Measurements from ENCODE around the gene PLA2G4D. TPM values are rescaled to one million over a fixed set of nuclear protein-coding genes. Genes with fewer than 3 reads are reported as not detected.

The PLA2G4D gene
- polyA plus RNA-seq, 1 of the 3 experiments (the other 2 are of a cell fraction) = not detected

DNA sequence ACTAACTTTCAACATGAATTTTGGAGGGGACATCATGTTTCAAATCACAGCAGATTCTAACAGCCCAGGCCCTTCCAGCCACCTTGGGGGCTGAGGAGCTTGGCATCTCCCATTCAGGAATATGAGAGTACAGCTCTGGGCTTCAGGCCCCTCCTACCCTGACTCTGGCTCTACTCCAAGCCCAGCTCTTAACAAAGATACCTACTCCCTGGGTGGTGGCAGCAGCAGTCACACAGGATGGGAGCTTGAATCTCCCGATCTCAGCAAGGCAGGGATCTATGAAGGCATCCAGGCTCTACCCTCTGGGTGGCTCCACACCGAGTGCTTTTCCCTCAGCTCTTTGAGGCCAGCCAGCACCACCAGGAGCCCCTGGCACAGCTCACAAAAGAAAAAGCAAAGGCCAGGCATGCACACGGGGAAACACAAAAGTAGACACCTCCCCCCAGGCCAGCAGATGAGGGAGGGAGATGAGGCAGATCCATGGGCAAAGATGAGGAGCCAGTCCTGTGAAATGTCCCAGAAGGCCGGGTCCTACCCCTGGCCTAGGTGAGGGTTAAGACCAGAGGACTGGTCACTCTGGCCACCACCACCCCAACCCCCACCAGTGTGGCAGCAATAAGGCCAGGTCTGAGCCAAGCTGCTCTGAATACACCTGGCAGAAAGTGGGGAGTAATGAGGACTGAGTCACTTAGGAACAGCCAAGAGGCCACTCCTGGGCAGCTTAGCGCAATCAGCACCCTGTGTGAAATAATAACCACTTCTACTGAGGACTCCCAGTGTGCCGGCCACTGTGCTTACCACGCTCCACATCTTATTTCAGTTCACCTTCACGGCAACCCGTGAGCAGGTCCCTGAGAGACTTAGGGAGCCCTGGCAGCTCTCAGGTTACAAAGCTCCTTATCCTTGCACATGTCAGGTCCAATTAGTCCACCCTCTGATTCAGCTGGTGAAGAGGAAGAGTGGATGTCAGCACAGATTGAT is 37.8 kb upstream of the PLA2G4D start:
- TF ChIP-seq RAD21 (IDR thresholded peaks at IDR 0.05; ENCODE audit: low read length) (no peak), FOXJ3 (CRISPR knock-in tag; IDR thresholded peaks at IDR 0.05) (no peak), YY1 (IDR thresholded peaks at IDR 0.05; ENCODE audit: low read depth) (no peak), GATA2 (CRISPR knock-in tag; IDR thresholded peaks at IDR 0.05) (no peak), TCF12 (IDR thresholded peaks at IDR 0.05) (no peak), RFX5 (IDR thresholded peaks at IDR 0.05; ENCODE audit: low read length) (no peak), TAF1 (IDR thresholded peaks at IDR 0.05; ENCODE audit: borderline replicate concordance, low read depth, low read length) (no peak), RCOR1 (IDR thresholded peaks at IDR 0.05; ENCODE audit: low read length) (no peak)
- TF ChIP-seq, protein P1, sequence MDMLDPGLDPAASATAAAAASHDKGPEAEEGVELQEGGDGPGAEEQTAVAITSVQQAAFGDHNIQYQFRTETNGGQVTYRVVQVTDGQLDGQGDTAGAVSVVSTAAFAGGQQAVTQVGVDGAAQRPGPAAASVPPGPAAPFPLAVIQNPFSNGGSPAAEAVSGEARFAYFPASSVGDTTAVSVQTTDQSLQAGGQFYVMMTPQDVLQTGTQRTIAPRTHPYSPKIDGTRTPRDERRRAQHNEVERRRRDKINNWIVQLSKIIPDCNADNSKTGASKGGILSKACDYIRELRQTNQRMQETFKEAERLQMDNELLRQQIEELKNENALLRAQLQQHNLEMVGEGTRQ (IDR thresholded peaks at IDR 0.05; ENCODE audit: borderline replicate concordance, low read depth, low read length) = no peak
- TF ChIP-seq, protein P2, sequence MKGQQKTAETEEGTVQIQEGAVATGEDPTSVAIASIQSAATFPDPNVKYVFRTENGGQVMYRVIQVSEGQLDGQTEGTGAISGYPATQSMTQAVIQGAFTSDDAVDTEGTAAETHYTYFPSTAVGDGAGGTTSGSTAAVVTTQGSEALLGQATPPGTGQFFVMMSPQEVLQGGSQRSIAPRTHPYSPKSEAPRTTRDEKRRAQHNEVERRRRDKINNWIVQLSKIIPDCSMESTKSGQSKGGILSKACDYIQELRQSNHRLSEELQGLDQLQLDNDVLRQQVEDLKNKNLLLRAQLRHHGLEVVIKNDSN (IDR thresholded peaks at IDR 0.05; ENCODE audit: borderline replicate concordance, low read depth) = no peak
- no peak for DNase-seq
- WGBS (ENCODE audit: low lambda C conversion rate) = 76% methylated on average over 9 of the region's 9 CpGs

DNA sequence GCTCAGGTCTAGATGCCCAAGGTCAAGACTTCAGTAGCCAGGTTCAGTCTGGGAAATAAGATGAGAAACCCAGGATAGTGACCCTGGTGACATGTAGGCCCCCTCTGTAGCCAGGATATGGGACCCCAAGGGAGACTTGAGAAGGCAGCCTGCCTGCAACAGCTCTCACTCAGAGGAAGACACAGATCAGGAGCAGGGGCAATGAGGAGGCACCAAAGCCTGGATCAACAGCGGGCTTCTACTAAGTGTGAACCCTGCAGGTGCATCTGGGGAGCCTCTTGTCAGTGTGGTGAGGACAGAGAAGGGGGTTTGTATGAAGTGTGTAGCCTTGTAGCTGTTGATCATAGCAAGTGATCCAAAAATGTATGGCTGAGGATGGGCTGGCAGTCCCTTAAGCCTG is 36.6 kb upstream of the PLA2G4D start:
- no peak for DNase-seq
- no peaks in the 10 kb centered on the region for H3F3A ChIP-seq (replicated peaks; ENCODE audit: insufficient read depth)
- H3K9ac ChIP-seq = no peak overlapping the region
- no peaks in the 10 kb centered on the region for H3K79me2 ChIP-seq (ENCODE audit: insufficient read depth)
- no peaks in the 10 kb centered on the region for H3K9me3 ChIP-seq
- H3K27me3 ChIP-seq (ENCODE audit: insufficient read depth) = peaks cover 17% of the 10 kb centered on the region
- H3K4me3 ChIP-seq (ENCODE audit: low read depth in 2 of 2, low read length in 1 of 2) = no peak overlapping the region
- H3K9me2 ChIP-seq = no peaks in the 10 kb centered on the region
- no peaks in the 10 kb centered on the region for H4K20me1 ChIP-seq (ENCODE audit: insufficient read depth)
- peaks cover 0 to 3% of the 10 kb centered on the region in 2 experiments; a peak in 1 of 4 replicates for H3K4me1 ChIP-seq (ENCODE audit: control insufficient read depth in 1 of 2, insufficient read depth in 2 of 2, low read depth in 1 of 2, low read length in 1 of 2)
- H3K36me3 ChIP-seq (replicated peaks in 1 of 2; ENCODE audit: control insufficient read depth in 1 of 2, insufficient read depth in 2 of 2, low read length in 1 of 2) = no peaks in the 10 kb centered on the region
- no peak for TF ChIP-seq RAD21 (IDR thresholded peaks at IDR 0.05; ENCODE audit: low read length)
- TF ChIP-seq RFX5 (IDR thresholded peaks at IDR 0.05; ENCODE audit: low read length) = no peak
- no peak for TF ChIP-seq EP300 (IDR thresholded peaks at IDR 0.05; ENCODE audit: borderline replicate concordance in 1 of 2, low read depth in 1 of 2, low read length in 1 of 2)
- no peak for TF ChIP-seq TAF1 (IDR thresholded peaks at IDR 0.05; ENCODE audit: borderline replicate concordance, low read depth, low read length)
- TF ChIP-seq, protein P2 (IDR thresholded peaks at IDR 0.05; ENCODE audit: borderline replicate concordance, low read depth) = no peak
- TF ChIP-seq TCF12 (IDR thresholded peaks at IDR 0.05) = no peak
- TF ChIP-seq, protein P3, sequence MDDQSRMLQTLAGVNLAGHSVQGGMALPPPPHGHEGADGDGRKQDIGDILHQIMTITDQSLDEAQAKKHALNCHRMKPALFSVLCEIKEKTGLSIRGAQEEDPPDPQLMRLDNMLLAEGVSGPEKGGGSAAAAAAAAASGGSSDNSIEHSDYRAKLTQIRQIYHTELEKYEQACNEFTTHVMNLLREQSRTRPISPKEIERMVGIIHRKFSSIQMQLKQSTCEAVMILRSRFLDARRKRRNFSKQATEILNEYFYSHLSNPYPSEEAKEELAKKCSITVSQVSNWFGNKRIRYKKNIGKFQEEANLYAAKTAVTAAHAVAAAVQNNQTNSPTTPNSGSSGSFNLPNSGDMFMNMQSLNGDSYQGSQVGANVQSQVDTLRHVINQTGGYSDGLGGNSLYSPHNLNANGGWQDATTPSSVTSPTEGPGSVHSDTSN (IDR thresholded peaks at IDR 0.05) = no peak
- TF ChIP-seq, protein P4, sequence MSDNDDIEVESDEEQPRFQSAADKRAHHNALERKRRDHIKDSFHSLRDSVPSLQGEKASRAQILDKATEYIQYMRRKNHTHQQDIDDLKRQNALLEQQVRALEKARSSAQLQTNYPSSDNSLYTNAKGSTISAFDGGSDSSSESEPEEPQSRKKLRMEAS (IDR thresholded peaks at IDR 0.05; ENCODE audit: low read depth) = no peak
- TF ChIP-seq NFIC (IDR thresholded peaks at IDR 0.05; ENCODE audit: borderline replicate concordance) = no peak
- no peak for TF ChIP-seq ELF1 (IDR thresholded peaks at IDR 0.05)
- no peak for TF ChIP-seq GATA2 (CRISPR knock-in tag; IDR thresholded peaks at IDR 0.05)
- TF ChIP-seq FOXJ3 (CRISPR knock-in tag; IDR thresholded peaks at IDR 0.05) = no peak
- no peak for TF ChIP-seq YY1 (IDR thresholded peaks at IDR 0.05; ENCODE audit: low read depth)
- TF ChIP-seq, protein P5, sequence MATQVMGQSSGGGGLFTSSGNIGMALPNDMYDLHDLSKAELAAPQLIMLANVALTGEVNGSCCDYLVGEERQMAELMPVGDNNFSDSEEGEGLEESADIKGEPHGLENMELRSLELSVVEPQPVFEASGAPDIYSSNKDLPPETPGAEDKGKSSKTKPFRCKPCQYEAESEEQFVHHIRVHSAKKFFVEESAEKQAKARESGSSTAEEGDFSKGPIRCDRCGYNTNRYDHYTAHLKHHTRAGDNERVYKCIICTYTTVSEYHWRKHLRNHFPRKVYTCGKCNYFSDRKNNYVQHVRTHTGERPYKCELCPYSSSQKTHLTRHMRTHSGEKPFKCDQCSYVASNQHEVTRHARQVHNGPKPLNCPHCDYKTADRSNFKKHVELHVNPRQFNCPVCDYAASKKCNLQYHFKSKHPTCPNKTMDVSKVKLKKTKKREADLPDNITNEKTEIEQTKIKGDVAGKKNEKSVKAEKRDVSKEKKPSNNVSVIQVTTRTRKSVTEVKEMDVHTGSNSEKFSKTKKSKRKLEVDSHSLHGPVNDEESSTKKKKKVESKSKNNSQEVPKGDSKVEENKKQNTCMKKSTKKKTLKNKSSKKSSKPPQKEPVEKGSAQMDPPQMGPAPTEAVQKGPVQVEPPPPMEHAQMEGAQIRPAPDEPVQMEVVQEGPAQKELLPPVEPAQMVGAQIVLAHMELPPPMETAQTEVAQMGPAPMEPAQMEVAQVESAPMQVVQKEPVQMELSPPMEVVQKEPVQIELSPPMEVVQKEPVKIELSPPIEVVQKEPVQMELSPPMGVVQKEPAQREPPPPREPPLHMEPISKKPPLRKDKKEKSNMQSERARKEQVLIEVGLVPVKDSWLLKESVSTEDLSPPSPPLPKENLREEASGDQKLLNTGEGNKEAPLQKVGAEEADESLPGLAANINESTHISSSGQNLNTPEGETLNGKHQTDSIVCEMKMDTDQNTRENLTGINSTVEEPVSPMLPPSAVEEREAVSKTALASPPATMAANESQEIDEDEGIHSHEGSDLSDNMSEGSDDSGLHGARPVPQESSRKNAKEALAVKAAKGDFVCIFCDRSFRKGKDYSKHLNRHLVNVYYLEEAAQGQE (IDR thresholded peaks at IDR 0.05; ENCODE audit: low read depth, low read length) = no peak
- TF ChIP-seq GABPA (IDR thresholded peaks at IDR 0.05; ENCODE audit: low read depth) = no peak
- no peak overlapping the region for H2AFZ ChIP-seq (ENCODE audit: low read depth)
- no peak overlapping the region for H3K4me2 ChIP-seq
- ChIA-PET CTCF (interaction anchor here (0.8 to 2.5 kb wide), 5 partner anchors 47 to 141 kb away, joined by 3 to 9 read pairs (median 5); no protein-coding TSS in a partner anchor), POLR2A (no interaction called here)
- WGBS (ENCODE audit: low lambda C conversion rate) = 88% methylated on average over 1 of the region's 1 CpG
- no peak overlapping the region for H3K27ac ChIP-seq (ENCODE audit: low read depth in 2 of 2, low read length in 1 of 2)

More for the DNA sequence above, 37.8 kb upstream of the PLA2G4D start:
- H3K27ac ChIP-seq (ENCODE audit: low read depth in 2 of 2, low read length in 1 of 2) = no peak overlapping the region
- no peaks in the 10 kb centered on the region for H3F3A ChIP-seq (replicated peaks; ENCODE audit: insufficient read depth)
- H3K4me1 ChIP-seq (ENCODE audit: control insufficient read depth in 1 of 2, insufficient read depth in 2 of 2, low read depth in 1 of 2, low read length in 1 of 2) = peaks cover 0 to 3% of the 10 kb centered on the region in 2 experiments; a peak in 1 of 4 replicates
- no peak overlapping the region for H3K4me3 ChIP-seq (ENCODE audit: low read depth in 2 of 2, low read length in 1 of 2)
- H3K36me3 ChIP-seq (replicated peaks in 1 of 2; ENCODE audit: control insufficient read depth in 1 of 2, insufficient read depth in 2 of 2, low read length in 1 of 2) = no peaks in the 10 kb centered on the region
- no peak overlapping the region for H3K9ac ChIP-seq
- no peaks in the 10 kb centered on the region for H3K79me2 ChIP-seq (ENCODE audit: insufficient read depth)
- H3K27me3 ChIP-seq (ENCODE audit: insufficient read depth) = peaks cover 15% of the 10 kb centered on the region
- ChIA-PET POLR2A (no interaction called here), CTCF (interaction anchor here (1.1 to 2.5 kb wide), 3 partner anchors 48 to 75 kb away, joined by 4 to 7 read pairs (median 6); no protein-coding TSS in a partner anchor)
- H3K9me3 ChIP-seq = no peaks in the 10 kb centered on the region
- H3K4me2 ChIP-seq = no peak overlapping the region
- H3K9me2 ChIP-seq = no peaks in the 10 kb centered on the region
- H4K20me1 ChIP-seq (ENCODE audit: insufficient read depth) = no peaks in the 10 kb centered on the region
- H2AFZ ChIP-seq (ENCODE audit: low read depth) = no peak overlapping the region

Measured in SK-N-SH (cell line).